HepG2 (cell line): ENCODE data around the gene NLGN2. TPM values are rescaled to one million over a fixed set of nuclear protein-coding genes. Genes with fewer than 3 reads are reported as not detected.

Experiments used
- ATAC-seq: fragments of 200-7000 bp; cut with Tn5 transposase; 3 replicates; pipeline ENCODE4 v1.9.1; 2020; ENCODE audit warnings: mild to moderate bottlenecking, moderate library complexity
- BruUV-seq: library from RNA; stranded (reverse); fragments of 400-500 nt; replicated peaks from 2 replicates; lab custom pipeline; 2021; lab: Mats Ljungman, UMichigan
- CTCF ChIA-PET: fragments of 300-600 bp; formaldehyde crosslinking; extraction: SDS; loops from one replicate; lab custom pipeline; 2021; ENCODE audit warnings: low total read pairs, inconsistent platforms, low intra/inter-chr PET ratio; lab: Yijun Ruan, JAX
- POLR2A ChIA-PET: fragments of 350-600 bp; sonication (Branson Sonifier 250); formaldehyde crosslinking; loops from one replicate; lab custom pipeline; 2020; ENCODE audit warnings: antibody characterized with exemption, inconsistent platforms; lab: Yijun Ruan, JAX
- DNase-seq: peaks from one replicate; pipeline ENCODE4 v3.0.0-alpha.2; 2015; ENCODE audit warnings: low spot score
- FAIRE-seq: peaks from 3 replicates; lab custom pipeline; 2011; peaks lifted over from hg19 to GRCh38; lab: Jason Lieb, UNC
- H2AFZ ChIP-seq: one replicate; pipeline ENCODE4 v1.6.1; 2011; ENCODE audit warnings: low read length, inconsistent platforms
- H3K27ac ChIP-seq: fragments of 300-600 bp; 3 replicates; pipeline ENCODE4 v1.8.0; 2011; ENCODE audit warnings: mixed run types, mild to moderate bottlenecking, mixed read lengths, low read length, inconsistent platforms; ENCODE audit not compliant: insufficient read depth; ENCODE audit errors: extremely low read length
- H3K27me3 ChIP-seq, 2 experiments: fragments of 200-600 bp in 1 of 2; 2 replicates in 1 of 2; 3 replicates in 1 of 2; pipeline versions ENCODE4 v1.6.0 to v1.8.0; 2011; ENCODE audit warnings: low read length in 2 of 2, mild to moderate bottlenecking in 2 of 2, moderate library complexity in 2 of 2, inconsistent platforms in 1 of 2; ENCODE audit not compliant: insufficient read depth in 2 of 2, control insufficient read depth in 1 of 2
- H3K36me3 ChIP-seq, 2 experiments: fragments of 200-600 bp in 1 of 2; replicated peaks in 1 of 2; 2 replicates in 1 of 2; 3 replicates in 1 of 2; pipeline versions ENCODE4 v1.5.1 to v1.8.0; 2011; ENCODE audit warnings: low read length in 2 of 2, inconsistent platforms in 1 of 2; ENCODE audit not compliant: insufficient read depth in 2 of 2, control insufficient read depth in 1 of 2
- H3K4me1 ChIP-seq: 2 replicates; pipeline ENCODE4 v1.5.1; 2012; ENCODE audit warnings: low read length, inconsistent platforms; ENCODE audit not compliant: insufficient read depth
- H3K4me2 ChIP-seq: 2 replicates; pipeline ENCODE4 v1.6.0; 2011; ENCODE audit warnings: low read depth, low read length, inconsistent platforms
- H3K4me3 ChIP-seq, 3 experiments: fragments of 200-600 bp in 1 of 3; sonication (generic), shearing (Covaris generic) in 1 of 3; replicated peaks in 1 of 3; 2 replicates each; pipeline ENCODE4 v1.5.1; 2011 to 2016; ENCODE audit warnings: low read length in 3 of 3, inconsistent platforms in 2 of 3, low read depth in 2 of 3, mild to moderate bottlenecking in 2 of 3, control low read depth in 1 of 3, mixed read lengths in 1 of 3; ENCODE audit not compliant: insufficient read depth in 1 of 3
- H3K79me2 ChIP-seq: one replicate; pipeline ENCODE4 v1.6.1; 2011; ENCODE audit warnings: low read length, inconsistent platforms; ENCODE audit not compliant: insufficient read depth
- H3K9ac ChIP-seq: 2 replicates; pipeline ENCODE4 v1.6.0; 2011; ENCODE audit warnings: mild to moderate bottlenecking, low read depth, low read length, inconsistent platforms; ENCODE audit not compliant: insufficient read depth
- H3K9me3 ChIP-seq: 2 replicates; pipeline ENCODE4 v1.5.1; 2012; ENCODE audit warnings: mild to moderate bottlenecking, low read length
- H4K20me1 ChIP-seq: 2 replicates; pipeline ENCODE4 v1.6.0; 2011; ENCODE audit warnings: inconsistent platforms, mild to moderate bottlenecking, low read length, moderate library complexity; ENCODE audit not compliant: insufficient read depth
- AFF4 ChIP-seq: sonication (generic); formaldehyde crosslinking; IDR thresholded peaks from 2 replicates; pipeline ENCODE4 v1.4.0; 2020; ENCODE audit warnings: missing genetic modification reagents
- FOXJ3 ChIP-seq: sonication (generic); formaldehyde crosslinking; IDR thresholded peaks from 2 replicates; pipeline ENCODE4 v1.4.0; 2020; ENCODE audit warnings: missing genetic modification reagents, mild to moderate bottlenecking, borderline replicate concordance
- IKZF5 ChIP-seq: IDR thresholded peaks from 2 replicates; pipeline ENCODE4 v1.6.1; 2018; ENCODE audit warnings: missing genetic modification reagents, mild to moderate bottlenecking, missing compliant biosample characterization
- KDM3A ChIP-seq: IDR thresholded peaks from 2 replicates; pipeline ENCODE4 v1.6.1; 2018; ENCODE audit warnings: low read depth, missing compliant biosample characterization
- MAFF ChIP-seq: IDR thresholded peaks from 2 replicates; pipeline ENCODE4 v1.6.1; 2011; ENCODE audit warnings: low read depth, low read length, improper control_type of control experiment
- MATR3 ChIP-seq: sonication (generic); formaldehyde crosslinking; IDR thresholded peaks from 2 replicates; pipeline ENCODE4 v1.4.0; 2020; ENCODE audit warnings: missing genetic modification reagents
- PAWR ChIP-seq: sonication (generic); formaldehyde crosslinking; IDR thresholded peaks from 2 replicates; pipeline ENCODE4 v1.4.0; 2020; ENCODE audit warnings: missing genetic modification reagents, mild to moderate bottlenecking, borderline replicate concordance
- RCOR2 ChIP-seq: IDR thresholded peaks from 2 replicates; pipeline ENCODE4 v1.6.1; 2016; ENCODE audit warnings: missing biosample characterization, missing genetic modification reagents
- SRSF1 ChIP-seq: fragments of 200-400 bp; formaldehyde crosslinking; optimal IDR thresholded peaks from 2 replicates; pipeline ENCODE3; 2017; ENCODE audit warnings: mild to moderate bottlenecking, low read depth, low read length, moderate library complexity
- SYNCRIP ChIP-seq: fragments of 200-400 bp; formaldehyde crosslinking; IDR thresholded peaks from 2 replicates; pipeline ENCODE4 v1.6.1; 2018; ENCODE audit warnings: mild to moderate bottlenecking, low read depth, low read length; ENCODE audit not compliant: insufficient read depth
- ZBTB10 ChIP-seq: sonication (generic); formaldehyde crosslinking; IDR thresholded peaks from 2 replicates; pipeline ENCODE4 v1.4.0; 2020; ENCODE audit warnings: missing genetic modification reagents, borderline replicate concordance
- ZNF343 ChIP-seq: sonication (generic); formaldehyde crosslinking; IDR thresholded peaks from 2 replicates; pipeline ENCODE4 v1.4.0; 2020; ENCODE audit warnings: mild to moderate bottlenecking, missing genetic modification reagents
- ZNF703 ChIP-seq: sonication (generic); formaldehyde crosslinking; IDR thresholded peaks from 2 replicates; pipeline ENCODE4 v1.5.1; 2020; ENCODE audit warnings: missing genetic modification reagents, mild to moderate bottlenecking, moderate library complexity, borderline replicate concordance
- ZNF709 ChIP-seq: sonication (generic); formaldehyde crosslinking; IDR thresholded peaks from 2 replicates; pipeline ENCODE4 v1.5.0; 2020; ENCODE audit warnings: mild to moderate bottlenecking, missing genetic modification reagents
- WGBS: methylation state at CpG from one replicate; pipeline ENCODE4 v1.1.6; 2017; ENCODE audit warnings: low lambda C conversion rate; 5-methylcytosine and 5-hydroxymethylcytosine counted together
- in situ Hi-C: cut with HindIII; loops from 2 replicates; pipeline ENCODE4 v1.10.0; 2017; ENCODE audit warnings: low pct_unique_long_range_greater_than_20kb; ENCODE audit not compliant: extremely low pct_ligation_motif_present
- intact Hi-C: fragments of 100-400 bp; cut with micrococcal nuclease; formaldehyde crosslinking; loops from one replicate; pipeline ENCODE4 v1.10.0; 2022; ENCODE audit not compliant: unreplicated experiment
- polyA plus RNA-seq, 8 experiments: library from polyadenylated mRNA; depleted of rRNA in 3 of 8; stranded (reverse) in 7 of 8; unstranded in 1 of 8; fragments of >200 nt; fragmentation: Illumina TruSeq in 4 of 8; extraction: Trizol in 4 of 8; gene quantifications; 2 replicates each; pipeline versions ENCODE4 v1.2.1 to v1.2.3, GENCODE V29; 2011 to 2016; ENCODE audit warnings: low read depth in 4 of 8, missing spikeins in 1 of 8, mixed read lengths in 1 of 8; ENCODE audit not compliant: insufficient read depth in 1 of 8
- total RNA-seq, 5 experiments: library from RNA; depleted of rRNA; stranded (reverse); fragments of >200 nt; fragmentation: Illumina TruSeq; extraction: Trizol; gene quantifications; 2 replicates each; pipeline ENCODE4 v1.2.3, GENCODE V29; 2016; ENCODE audit warnings: low read depth in 1 of 5
- TF ChIP-seq, protein P1 (sequence below), 2 experiments: sonication (generic) in 1 of 2; formaldehyde crosslinking in 1 of 2; IDR thresholded peaks; 2 replicates each; pipeline versions ENCODE4 v1.5.1 to v1.6.1; 2011 to 2020; ENCODE audit warnings: borderline replicate concordance in 1 of 2, low read depth in 1 of 2, low read length in 1 of 2, mild to moderate bottlenecking in 1 of 2, missing genetic modification reagents in 1 of 2, moderate library complexity in 1 of 2

Gene NLGN2
- total and polyA plus RNA-seq, 2 of the 13 experiments (the other 11 are each of a cell fraction or from before 2014, with no cell fraction given): 1.9 to 11.0 TPM

- H3K27me3 ChIP-seq: no peaks in the 10 kb centered on the region; a peak in 2 of 5 replicates
- no peaks in the 10 kb centered on the region for H3K36me3 ChIP-seq
- no CpG with 5 or more reads among the region's 13 CpGs for WGBS
- intact Hi-C loops: loop anchor here (5.0 kb wide), 2 partner anchors 46 to 79 kb away; partner anchors contain the start of genes POLR2A, SLC35G6 and TMEM95
- ATAC-seq (peak; percentile 63), FAIRE-seq (no peak), DNase-seq (peak; percentile 79)
- peak overlapping the region; percentile 90 for H3K9ac ChIP-seq
- H3K79me2 ChIP-seq: peaks cover 4% of the 10 kb centered on the region
- H3K4me3 ChIP-seq: peak overlapping the region; percentile 76 to 95 (median 80); a peak in 5 of 6 replicates
- H4K20me1 ChIP-seq: no peaks in the 10 kb centered on the region
- H3K9me3 ChIP-seq: no peaks in the 10 kb centered on the region
- H3K27ac ChIP-seq: peak overlapping the region; percentile 99
- no TSS peak for BruUV-seq
- peaks cover 18% of the 10 kb centered on the region for H3K4me1 ChIP-seq
- no peak overlapping the region for H2AFZ ChIP-seq
- CTCF ChIA-PET: no interaction called here
- H3K4me2 ChIP-seq: peak overlapping the region; percentile 100
- in situ Hi-C loops: no loop called here
- POLR2A ChIA-PET: interaction anchor here (0.7 to 3.3 kb wide), 50 partner anchors 9 to 439 kb away, joined by 3 to 76 read pairs (median 5); partner anchors contain the start of genes ASGR2, CD68, CHRNB1 and DVL2
- TF ChIP-seq, protein P1, sequence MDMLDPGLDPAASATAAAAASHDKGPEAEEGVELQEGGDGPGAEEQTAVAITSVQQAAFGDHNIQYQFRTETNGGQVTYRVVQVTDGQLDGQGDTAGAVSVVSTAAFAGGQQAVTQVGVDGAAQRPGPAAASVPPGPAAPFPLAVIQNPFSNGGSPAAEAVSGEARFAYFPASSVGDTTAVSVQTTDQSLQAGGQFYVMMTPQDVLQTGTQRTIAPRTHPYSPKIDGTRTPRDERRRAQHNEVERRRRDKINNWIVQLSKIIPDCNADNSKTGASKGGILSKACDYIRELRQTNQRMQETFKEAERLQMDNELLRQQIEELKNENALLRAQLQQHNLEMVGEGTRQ (IDR thresholded peaks at IDR 0.05; ENCODE audit: low read depth, low read length): no peak
- TF ChIP-seq, protein P1 (CRISPR knock-in tag; IDR thresholded peaks at IDR 0.05; ENCODE audit: borderline replicate concordance): no peak
- TF ChIP-seq ZNF343 (0 out of 2 replicates have a peak, but pooled peaks have one; percentile 72), MATR3 (CRISPR knock-in tag) (no peak), FOXJ3 (CRISPR knock-in tag) (no peak), RCOR2 (CRISPR knock-in tag) (no peak), ZBTB10 (CRISPR knock-in tag) (no peak), SRSF1 (no peak), MAFF (no peak), PAWR (CRISPR knock-in tag) (no peak), SYNCRIP (no peak), AFF4 (CRISPR knock-in tag) (no peak), IKZF5 (CRISPR knock-in tag) (0 out of 2 replicates have a peak, but pooled peaks have one; percentile 10), ZNF703 (CRISPR knock-in tag) (no peak), ZNF709 (no peak), KDM3A (no peak)
Measured at GRCh38 chr17:7403727-7403976, 4.0 kb upstream of the NLGN2 start.
